Measurements from ENCODE around the gene LTC4S. TPM values are rescaled to one million over a fixed set of nuclear protein-coding genes. Genes with fewer than 3 reads are reported as not detected.

The LTC4S gene
- total and polyA plus RNA-seq, 9 of the 15 experiments (the other 6 are each of a cell fraction or from before 2014, with no cell fraction given): 0.17 to 0.77 (median 0.75) TPM; not detected in 6

- TF ChIP-seq ZFP30 (CRISPR knock-in tag; IDR thresholded peaks at IDR 0.05; ENCODE audit: borderline replicate concordance): no peak
- TF ChIP-seq SIN3A (IDR thresholded peaks at IDR 0.05; ENCODE audit: borderline replicate concordance in 2 of 2, control insufficient read depth in 1 of 2, low read depth in 2 of 2, low read length in 2 of 2): no peak
- TF ChIP-seq EHMT2 (IDR thresholded peaks at IDR 0.05): no peak
- no peak for TF ChIP-seq GMEB1 (CRISPR knock-in tag; IDR thresholded peaks at IDR 0.05)
- no peak for TF ChIP-seq FOXJ3 (CRISPR knock-in tag; IDR thresholded peaks at IDR 0.05)
- no peak for TF ChIP-seq DDX20 (tag; IDR thresholded peaks at IDR 0.05; ENCODE audit: low read depth)
- 0 out of 2 replicates have a peak, but pooled peaks have one; percentile 4 for TF ChIP-seq REST (IDR thresholded peaks at IDR 0.05; ENCODE audit: borderline replicate concordance)
- TF ChIP-seq REST (CRISPR knock-in tag; IDR thresholded peaks at IDR 0.05; ENCODE audit: low read depth): 0 out of 2 replicates have a peak, but pooled peaks have one; percentile 50
- no peak for TF ChIP-seq ARHGAP35 (IDR thresholded peaks at IDR 0.05; ENCODE audit: partially characterized antibody)
- no peak for TF ChIP-seq SMARCA4 (IDR thresholded peaks at IDR 0.05)
Observed at GRCh38 chr5:179837076-179838011, 43.6 kb downstream of the LTC4S start (continued).

All from K562 (cell line).